ENCODE measurements around the gene C1orf210. TPM values are rescaled to one million over a fixed set of nuclear protein-coding genes. Genes with fewer than 3 reads are reported as not detected.

The C1orf210 gene
- total RNA-seq, 1 donor from 2014 or later, result 2.2 TPM

- H3K36me3 ChIP-seq, result no peaks in the 10 kb centered on the region
Measured at GRCh38 chr1:43307458-43308158, 22.2 kb upstream of the C1orf210 start.

GRCh38 chr1:43306688-43307457 is 21.5 kb upstream of the C1orf210 start:
- TF ChIP-seq POLR2A (IDR thresholded peaks at IDR 0.05), result no peak
- no peak for TF ChIP-seq CTCF (IDR thresholded peaks at IDR 0.05)
- TF ChIP-seq POLR2AphosphoS5 (IDR thresholded peaks at IDR 0.05; ENCODE audit: insufficient read depth in 1 of 2, low read depth in 1 of 2), result no peak
- H3K4me3 ChIP-seq, result no peak overlapping the region
- H3K36me3 ChIP-seq, result no peaks in the 10 kb centered on the region
- H3K27ac ChIP-seq, result no peak overlapping the region
- no peaks in the 10 kb centered on the region for H3K27me3 ChIP-seq
- H3K9me3 ChIP-seq, result no peaks in the 10 kb centered on the region
- H3K4me1 ChIP-seq, result no peaks in the 10 kb centered on the region
- intact Hi-C loops (cut with DNase I), result no loop called here
- DNase-seq (ENCODE audit: extremely low spot score in 2 of 2), result no peak

More at GRCh38 chr1:43307458-43308158, 22.2 kb upstream of the C1orf210 start:
- no peak for TF ChIP-seq POLR2AphosphoS5 (IDR thresholded peaks at IDR 0.05; ENCODE audit: insufficient read depth in 1 of 2, low read depth in 1 of 2)
- no peak for TF ChIP-seq POLR2A (IDR thresholded peaks at IDR 0.05)
- no peak for TF ChIP-seq CTCF (IDR thresholded peaks at IDR 0.05)
- intact Hi-C loops (cut with DNase I), result no loop called here
- DNase-seq (ENCODE audit: extremely low spot score in 2 of 2), result no peak
- H3K9me3 ChIP-seq, result no peaks in the 10 kb centered on the region
- no peak overlapping the region for H3K4me3 ChIP-seq
- no peaks in the 10 kb centered on the region for H3K4me1 ChIP-seq
- no peaks in the 10 kb centered on the region for H3K27me3 ChIP-seq
- H3K27ac ChIP-seq, result no peak overlapping the region

GRCh38 chr1:43305926-43306687 is 20.7 kb upstream of the C1orf210 start:
- H3K36me3 ChIP-seq, result no peaks in the 10 kb centered on the region
- H3K9me3 ChIP-seq, result no peaks in the 10 kb centered on the region
- H3K27me3 ChIP-seq, result no peaks in the 10 kb centered on the region
- no peak overlapping the region for H3K4me3 ChIP-seq
- intact Hi-C loops (cut with DNase I), result no loop called here
- no peak for TF ChIP-seq POLR2A (IDR thresholded peaks at IDR 0.05)
- TF ChIP-seq POLR2AphosphoS5 (IDR thresholded peaks at IDR 0.05; ENCODE audit: insufficient read depth in 1 of 2, low read depth in 1 of 2), result no peak
- TF ChIP-seq CTCF (IDR thresholded peaks at IDR 0.05), result no peak
- H3K27ac ChIP-seq, result no peak overlapping the region
- DNase-seq (ENCODE audit: extremely low spot score in 2 of 2), result no peak
- no peaks in the 10 kb centered on the region for H3K4me1 ChIP-seq

- intact Hi-C loops (cut with DNase I), result no loop called here
- DNase-seq (ENCODE audit: extremely low spot score in 2 of 2), result no peak
- Histone ChIP-seq H3K4me1 (no peaks in the 10 kb centered on the region), H3K36me3 (no peaks in the 10 kb centered on the region), H3K27ac (no peak overlapping the region), H3K9me3 (no peaks in the 10 kb centered on the region), H3K4me3 (no peak overlapping the region), H3K27me3 (no peaks in the 10 kb centered on the region)
- TF ChIP-seq CTCF (IDR thresholded peaks at IDR 0.05) (no peak), POLR2A (IDR thresholded peaks at IDR 0.05) (no peak), POLR2AphosphoS5 (IDR thresholded peaks at IDR 0.05; ENCODE audit: insufficient read depth in 1 of 2, low read depth in 1 of 2) (no peak)
Measured at GRCh38 chr1:43305461-43305860, 20.1 kb upstream of the C1orf210 start.
